Measurements from ENCODE around the gene LPP. TPM values are rescaled to one million over a fixed set of nuclear protein-coding genes. Genes with fewer than 3 reads are reported as not detected.
"Not testable (repeated sequence)": the region's sequence is repeated elsewhere in the genome, so short reads cannot be mapped to it uniquely, and the experiment has no call there.

LPP gene
- total RNA-seq, 1 experiment from 2014 or later: 31.2 TPM

GRCh38 chr3:188631291-188632010 lies 477.5 kb downstream of the LPP start:
- DNase-seq (ENCODE audit: low spot score): peak; percentile 27

DNA sequence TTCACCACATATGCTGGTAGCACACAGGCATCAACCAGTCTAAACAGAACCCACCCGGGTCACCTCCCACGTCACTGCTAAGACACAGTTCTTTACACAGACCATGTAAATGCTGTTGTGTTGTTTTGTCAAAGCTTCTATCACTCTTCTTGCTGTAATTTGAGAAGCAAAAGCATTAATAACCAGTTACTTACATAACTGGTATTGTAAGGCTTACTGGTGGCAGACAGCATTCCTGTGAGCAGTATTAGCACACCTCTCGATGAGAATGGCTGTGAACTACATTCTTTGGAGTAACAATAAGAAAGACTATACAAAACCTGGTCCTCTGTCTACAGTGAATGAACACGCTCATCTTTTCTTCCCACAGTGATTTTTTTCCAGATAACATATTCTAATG lies 479.2 kb downstream of the LPP start:
- no peak for DNase-seq (ENCODE audit: low spot score)

DNA sequence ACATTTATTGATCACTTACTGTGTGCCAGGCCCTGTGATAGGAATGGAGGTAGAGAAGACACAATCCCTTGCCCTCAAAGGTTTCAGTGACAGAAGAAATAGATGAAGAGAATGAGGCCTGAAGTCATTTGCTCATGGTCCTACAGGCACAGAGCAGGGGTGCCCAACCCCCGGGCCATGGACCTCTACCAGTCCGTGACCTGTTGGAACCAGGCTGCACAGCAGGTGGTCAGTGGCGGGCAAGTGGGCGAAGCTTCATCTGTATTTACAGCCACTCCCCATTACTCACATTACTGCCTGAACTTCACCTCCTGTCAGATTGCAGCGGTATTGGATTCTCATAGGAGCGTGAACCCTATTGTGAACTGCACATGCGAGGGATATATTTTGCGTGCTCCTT lies 480.3 kb downstream of the LPP start:
- DNase-seq (ENCODE audit: low spot score): no peak

DNA sequence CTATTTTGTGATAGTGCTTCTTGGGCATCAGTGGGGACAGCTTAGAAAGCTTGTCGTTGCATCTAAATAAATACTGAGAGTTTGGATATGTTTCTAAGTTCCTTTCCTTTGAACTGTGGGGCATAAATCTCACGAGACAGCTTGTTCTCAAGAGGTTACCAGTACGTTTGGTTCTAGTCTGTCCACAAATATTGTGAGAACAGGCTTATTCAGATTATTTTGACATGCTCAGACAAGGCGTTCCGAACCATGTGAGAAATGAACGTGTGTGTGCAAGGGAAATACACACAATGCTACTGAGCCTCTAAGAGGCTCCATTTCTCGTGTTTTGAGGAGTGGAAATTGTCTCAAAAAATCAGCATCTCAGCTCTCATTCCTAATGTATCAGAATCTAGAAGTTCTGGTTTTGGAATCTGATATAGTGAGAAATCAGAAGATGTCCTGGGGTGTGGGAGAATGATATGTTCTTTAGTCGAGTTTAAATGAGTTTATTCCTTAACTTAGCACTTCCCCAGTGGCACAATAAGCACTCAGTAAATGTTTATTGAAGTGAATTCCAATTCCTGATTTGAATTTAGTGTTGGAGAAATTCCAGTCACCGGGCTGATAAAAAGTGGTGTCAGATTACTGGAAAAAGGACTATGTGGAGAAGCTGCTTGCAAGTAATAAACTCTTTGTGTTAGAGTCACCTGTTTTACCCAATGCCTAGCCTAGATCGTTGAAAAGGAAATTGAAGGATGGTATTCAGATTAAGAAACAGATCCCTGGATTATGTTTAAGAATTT lies 481.5 kb downstream of the LPP start:
- DNase-seq (ENCODE audit: low spot score): no peak

DNA sequence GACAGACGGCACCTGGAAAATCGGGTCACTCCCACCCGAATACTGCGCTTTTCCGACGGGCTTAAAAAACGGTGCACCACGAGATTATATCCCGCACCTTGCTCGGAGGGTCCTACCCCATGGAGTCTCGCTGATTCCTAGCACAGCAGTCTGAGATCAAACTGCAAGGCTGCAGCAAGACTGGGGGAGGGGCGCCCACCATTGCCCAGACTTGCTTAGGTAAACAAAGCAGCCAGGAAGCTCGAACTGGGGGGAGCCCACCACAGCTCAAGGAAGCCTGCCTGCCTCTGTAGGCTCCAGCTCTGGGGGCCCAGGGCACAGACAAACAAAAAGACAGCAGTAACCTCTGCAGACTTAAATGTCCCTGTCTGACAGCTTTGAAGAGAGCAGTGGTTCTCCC lies 482.3 kb downstream of the LPP start:
- DNase-seq (ENCODE audit: low spot score): not testable (repeated sequence)

DNA sequence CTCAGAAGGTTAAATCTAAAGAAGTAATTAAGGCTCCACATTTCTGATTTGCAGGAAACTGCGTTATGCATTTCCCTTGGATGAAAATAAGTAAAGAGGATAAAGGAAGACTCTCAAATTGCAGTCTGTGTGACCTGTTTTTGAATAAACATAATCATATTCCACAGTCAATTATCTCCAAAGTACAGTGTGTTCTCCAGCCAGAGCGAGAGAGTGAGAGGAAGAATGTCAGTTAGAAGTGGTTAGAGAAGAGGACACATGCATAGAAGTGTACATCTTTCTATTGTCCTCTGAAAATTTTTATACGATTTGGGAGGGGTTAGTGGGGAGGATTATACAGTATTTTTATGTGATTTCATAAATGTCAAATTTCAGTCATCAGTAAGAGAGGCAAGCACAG lies 487.1 kb downstream of the LPP start:
- no peak for DNase-seq (ENCODE audit: low spot score)

GRCh38 chr3:188643736-188644135 lies 489.8 kb downstream of the LPP start:
- no peak for DNase-seq (ENCODE audit: low spot score)

- DNase-seq (ENCODE audit: low spot score): no peak
Observed at GRCh38 chr3:188646592-188646991, 492.6 kb downstream of the LPP start.

DNA sequence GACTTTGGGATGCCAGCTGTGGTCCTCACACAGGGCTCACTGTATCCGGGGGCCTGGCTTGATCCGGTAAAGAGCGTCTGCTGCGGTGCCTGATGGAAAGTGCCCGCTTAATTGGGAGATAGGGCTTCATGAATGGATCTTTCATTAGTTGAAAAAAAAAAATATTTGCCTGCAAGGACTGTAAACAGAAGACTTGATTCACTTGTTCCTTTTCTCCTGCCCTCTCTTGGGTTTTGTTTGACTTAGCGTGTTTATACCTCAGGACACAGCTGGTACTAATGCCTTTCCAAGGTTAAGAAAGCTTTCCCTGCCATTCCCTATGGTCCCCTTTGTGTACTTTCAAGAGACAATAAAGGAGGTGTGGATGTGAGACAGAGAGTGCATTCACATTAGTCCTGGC lies 493.3 kb downstream of the LPP start:
- no peak for DNase-seq (ENCODE audit: low spot score)

GRCh38 chr3:188649521-188649920 lies 495.6 kb downstream of the LPP start:
- no peak for DNase-seq (ENCODE audit: low spot score)

- no peak for DNase-seq (ENCODE audit: low spot score)
Observed at GRCh38 chr3:188656196-188656982, 502.4 kb downstream of the LPP start.

DNA sequence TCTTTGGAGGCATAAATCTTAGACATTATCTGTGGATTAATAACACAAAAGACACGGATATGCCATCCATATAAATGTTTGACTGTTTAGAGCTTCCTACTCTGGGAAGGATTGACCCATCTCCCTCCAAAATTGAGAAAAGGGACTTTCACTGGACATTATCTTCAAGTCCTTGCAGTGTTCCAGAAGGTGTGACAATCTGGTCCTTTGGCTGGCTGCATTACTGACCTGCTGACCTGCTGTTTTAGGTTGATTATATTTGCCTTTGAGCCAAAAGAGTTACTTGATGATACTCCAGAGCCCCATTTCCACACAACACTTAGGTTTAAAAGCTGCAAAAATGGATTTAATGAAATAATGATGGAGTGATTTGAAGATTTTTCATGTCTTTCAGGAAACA lies 504.6 kb downstream of the LPP start:
- DNase-seq (ENCODE audit: low spot score): no peak

DNA sequence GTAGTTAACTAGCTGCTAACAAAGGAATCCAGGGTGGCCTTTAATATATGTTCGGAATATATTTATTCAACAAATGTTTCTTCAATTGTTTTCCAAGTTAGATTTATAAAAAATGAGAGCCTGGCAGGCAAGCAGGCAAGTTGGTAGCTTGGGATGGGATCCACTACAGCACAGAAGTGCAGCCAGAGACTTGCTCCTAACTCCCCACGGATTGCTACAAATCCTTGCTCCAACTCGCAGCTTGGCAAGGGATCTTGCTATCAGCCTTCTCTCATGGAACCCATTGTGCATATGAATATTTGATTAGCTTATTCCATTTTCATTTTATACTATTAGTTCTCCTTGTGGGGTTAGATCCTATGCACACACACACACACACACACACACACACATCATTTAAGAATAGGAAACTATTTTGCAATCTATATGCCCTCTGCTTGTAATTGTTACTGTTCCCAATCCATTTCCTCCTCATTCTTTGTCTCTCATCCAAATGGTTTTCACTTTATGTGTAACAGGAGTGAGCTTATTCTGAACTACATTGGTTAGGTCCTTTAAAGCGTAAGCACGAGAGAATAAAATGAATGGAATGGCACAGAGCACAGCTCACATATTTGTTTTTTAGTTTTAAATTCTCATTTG lies 505.6 kb downstream of the LPP start:
- DNase-seq (ENCODE audit: low spot score): no peak

GRCh38 chr3:188660415-188660814 lies 506.5 kb downstream of the LPP start:
- DNase-seq (ENCODE audit: low spot score): no peak

DNA sequence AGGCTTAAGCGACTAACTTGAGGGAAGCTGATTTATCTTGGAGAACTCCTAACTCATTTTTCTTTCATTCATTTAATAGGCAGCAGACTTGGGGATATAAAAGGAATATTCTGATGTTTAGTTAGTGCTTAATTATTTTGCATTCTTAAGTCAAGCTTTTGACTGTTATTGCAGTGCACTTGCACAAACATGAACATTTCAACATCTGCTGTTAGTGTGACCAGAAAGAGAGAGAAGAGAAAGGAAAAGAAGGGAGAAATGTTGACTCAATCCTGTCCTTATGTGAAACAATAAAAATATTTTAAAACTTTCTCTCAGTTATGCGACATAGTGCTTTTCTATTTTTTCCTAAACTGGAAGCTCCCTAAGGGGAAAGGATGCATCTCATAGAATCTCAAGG lies 507.8 kb downstream of the LPP start:
- no peak for DNase-seq (ENCODE audit: low spot score)

GRCh38 chr3:188662214-188662613 lies 508.3 kb downstream of the LPP start:
- no peak for DNase-seq (ENCODE audit: low spot score)

- no peak for DNase-seq (ENCODE audit: low spot score)
Observed at GRCh38 chr3:188662795-188663194, 508.8 kb downstream of the LPP start.

GRCh38 chr3:188663839-188664238 lies 509.9 kb downstream of the LPP start:
- no peak for DNase-seq (ENCODE audit: low spot score)

- DNase-seq (ENCODE audit: low spot score): no peak
Observed at GRCh38 chr3:188664795-188665194, 510.8 kb downstream of the LPP start.

DNA sequence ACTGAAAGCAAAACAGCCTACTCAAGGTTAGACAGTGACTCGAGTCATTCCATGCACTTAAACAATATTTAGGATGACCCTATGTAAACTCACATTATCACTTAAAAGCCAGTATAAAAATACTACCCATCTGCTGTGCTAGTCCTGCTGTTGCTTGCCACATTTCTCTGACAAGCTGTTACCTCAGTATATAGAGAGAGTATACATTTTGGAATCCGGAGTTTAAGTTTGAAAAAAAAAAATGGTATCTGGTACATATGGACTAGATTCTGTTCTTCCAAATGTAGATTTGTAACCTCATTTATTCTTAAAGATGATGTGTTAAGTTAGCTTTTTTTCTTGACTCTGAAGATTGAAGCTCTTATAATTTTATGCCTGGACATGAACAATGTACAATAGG lies 514.0 kb downstream of the LPP start:
- no peak for DNase-seq (ENCODE audit: low spot score)

DNA sequence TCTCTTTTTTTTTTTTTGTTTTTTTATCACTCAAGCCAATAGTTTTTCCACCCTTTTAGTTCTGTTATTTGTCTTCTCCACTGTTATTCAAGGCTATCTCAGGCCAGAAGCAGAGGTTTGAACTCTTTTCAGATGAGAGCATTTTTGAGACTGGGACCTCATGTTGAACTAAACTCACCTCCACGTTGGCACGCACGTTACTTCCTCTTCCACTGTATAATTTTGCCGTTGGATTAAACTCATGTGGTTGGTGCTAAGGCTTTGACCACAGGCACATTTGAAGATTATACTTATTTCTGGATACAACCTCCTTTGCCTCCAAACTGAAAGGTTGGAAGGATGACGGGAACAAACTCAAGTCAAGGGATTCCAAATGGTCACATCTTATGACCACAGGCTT lies 516.5 kb downstream of the LPP start:
- DNase-seq (ENCODE audit: low spot score): no peak

- no peak for DNase-seq (ENCODE audit: low spot score)
Observed at GRCh38 chr3:188671971-188672370, 518.0 kb downstream of the LPP start.

Measured in A172 (cell line).